Mesenchymal stem cell (in vitro differentiated cells and primary cell): ENCODE measurements around the gene DTNBP1.

Experiments used
- DNase-seq: peaks from one replicate; pipeline ENCODE4 v3.0.0-alpha.2; 2013
- H2AFZ ChIP-seq: one replicate; pipeline ENCODE4 v1.6.1; 2013; ENCODE audit warnings: low read depth, mild to moderate bottlenecking, control low read depth, inconsistent platforms, low read length, moderate library complexity
- H2AK5ac ChIP-seq: 2 replicates; pipeline ENCODE4 v1.6.1; 2013; ENCODE audit warnings: low read length, moderate library complexity, mild to moderate bottlenecking, inconsistent platforms; ENCODE audit not compliant: severe bottlenecking
- H2BK120ac ChIP-seq: one replicate; pipeline ENCODE4 v1.6.1; 2013; ENCODE audit warnings: low read depth, mild to moderate bottlenecking, inconsistent platforms, low read length, moderate library complexity
- H2BK12ac ChIP-seq, 2 experiments: one replicate each; pipeline ENCODE4 v1.6.1; 2013; ENCODE audit warnings: inconsistent platforms in 2 of 2, low read length in 2 of 2, mild to moderate bottlenecking in 2 of 2, moderate library complexity in 2 of 2, control low read depth in 1 of 2
- H2BK15ac ChIP-seq: one replicate; pipeline ENCODE4 v1.6.1; 2013; ENCODE audit warnings: mild to moderate bottlenecking, low read depth, inconsistent platforms; ENCODE audit not compliant: poor library complexity, severe bottlenecking
- H2BK5ac ChIP-seq: 2 replicates; pipeline ENCODE4 v1.6.1; 2013; ENCODE audit warnings: low read depth, mild to moderate bottlenecking, low read length, control low read depth, inconsistent platforms; ENCODE audit not compliant: poor library complexity, severe bottlenecking
- H3K14ac ChIP-seq, 2 experiments: one replicate each; pipeline ENCODE4 v1.6.1; 2013; ENCODE audit warnings: inconsistent platforms in 2 of 2, low read length in 2 of 2, control low read depth in 1 of 2, mild to moderate bottlenecking in 1 of 2, moderate library complexity in 1 of 2
- H3K18ac ChIP-seq, 2 experiments: one replicate each; pipeline ENCODE4 v1.6.1; 2013; ENCODE audit warnings: inconsistent platforms in 2 of 2, low read length in 2 of 2, control low read depth in 1 of 2, low read depth in 1 of 2, mild to moderate bottlenecking in 1 of 2
- H3K23ac ChIP-seq, 2 experiments: one replicate each; pipeline ENCODE4 v1.6.1; 2013; ENCODE audit warnings: inconsistent platforms in 2 of 2, low read length in 2 of 2, mild to moderate bottlenecking in 2 of 2, moderate library complexity in 2 of 2, control low read depth in 1 of 2
- H3K27ac ChIP-seq: 2 replicates; pipeline ENCODE4 v1.5.1; 2013; ENCODE audit warnings: mild to moderate bottlenecking, moderate library complexity, low read length, control low read depth, inconsistent platforms; ENCODE audit not compliant: poor library complexity, severe bottlenecking
- H3K27me3 ChIP-seq, 2 experiments: 2 replicates each; pipeline versions ENCODE4 v1.6.1 to v1.7.0; 2013; ENCODE audit warnings: low read length in 2 of 2, mild to moderate bottlenecking in 2 of 2, moderate library complexity in 2 of 2, control low read depth in 1 of 2, inconsistent platforms in 1 of 2; ENCODE audit not compliant: control insufficient read depth in 1 of 2, insufficient read depth in 1 of 2
- H3K36me3 ChIP-seq, 2 experiments: 2 replicates each; pipeline versions ENCODE4 v1.6.1 to v1.7.0; 2013; ENCODE audit warnings: low read length in 2 of 2, control low read depth in 1 of 2, inconsistent platforms in 1 of 2, low read depth in 1 of 2, mild to moderate bottlenecking in 1 of 2; ENCODE audit not compliant: insufficient read depth in 2 of 2, control insufficient read depth in 1 of 2
- H3K4ac ChIP-seq, 2 experiments: one replicate each; pipeline ENCODE4 v1.6.1; 2013; ENCODE audit warnings: inconsistent platforms in 2 of 2, low read length in 2 of 2, mild to moderate bottlenecking in 2 of 2, moderate library complexity in 2 of 2, control low read depth in 1 of 2, low read depth in 1 of 2
- H3K4me1 ChIP-seq: 2 replicates; pipeline ENCODE4 v1.6.1; 2013; ENCODE audit warnings: low read depth, low read length, control low read depth; ENCODE audit not compliant: control insufficient read depth, insufficient read depth
- H3K4me2 ChIP-seq: 2 replicates; pipeline ENCODE4 v1.6.1; 2013; ENCODE audit warnings: low read length, mild to moderate bottlenecking, inconsistent platforms; ENCODE audit not compliant: poor library complexity, severe bottlenecking
- H3K4me3 ChIP-seq, 2 experiments: 2 replicates each; pipeline versions ENCODE4 v1.5.1 to v1.7.0; 2013; ENCODE audit warnings: low read length in 2 of 2, mild to moderate bottlenecking in 2 of 2, control low read depth in 1 of 2, low read depth in 1 of 2; ENCODE audit not compliant: insufficient read depth in 1 of 2
- H3K79me1 ChIP-seq: replicated peaks from 2 replicates; pipeline ENCODE4 v1.6.1; 2013; ENCODE audit warnings: mild to moderate bottlenecking, control low read depth, low read length, inconsistent platforms; ENCODE audit not compliant: poor library complexity, severe bottlenecking
- H3K9ac ChIP-seq: 2 replicates; pipeline ENCODE4 v1.7.0; 2013; ENCODE audit warnings: mild to moderate bottlenecking, low read length, moderate library complexity
- H3K9me3 ChIP-seq: 2 replicates; pipeline ENCODE4 v1.7.0; 2013; ENCODE audit warnings: mild to moderate bottlenecking, low read length; ENCODE audit not compliant: control insufficient read depth
- H4K8ac ChIP-seq: one replicate; pipeline ENCODE4 v1.6.1; 2013; ENCODE audit warnings: inconsistent platforms, mild to moderate bottlenecking, low read length, moderate library complexity
- H4K91ac ChIP-seq: one replicate; pipeline ENCODE4 v1.6.1; 2013; ENCODE audit warnings: mild to moderate bottlenecking, low read length, inconsistent platforms
- WGBS: methylation state at CpG from one replicate; pipeline ENCODE4 v1.1.7; 2013; ENCODE audit warnings: mixed read lengths; 5-methylcytosine and 5-hydroxymethylcytosine counted together

Gene DTNBP1

GRCh38 chr6:15518878-15519277, 143.9 kb downstream of the DTNBP1 start:
- Histone ChIP-seq H2AK5ac (no peak overlapping the region), H3K23ac (no peak overlapping the region), H2AFZ (no peak overlapping the region), H2BK15ac (no peak overlapping the region), H3K9me3 (no peaks in the 10 kb centered on the region), H3K4ac (no peak overlapping the region), H4K91ac (peak overlapping the region; percentile 13), H3K27me3 (no peaks in the 10 kb centered on the region), H3K14ac (no peak overlapping the region), H3K9ac (no peak overlapping the region), H2BK12ac (no peak overlapping the region), H3K18ac (no peak overlapping the region), H3K4me3 (no peak overlapping the region), H3K79me1 (peaks cover 27% of the 10 kb centered on the region), H3K4me1 (peaks cover 28% of the 10 kb centered on the region), H2BK120ac (no peak overlapping the region), H3K36me3 (peaks cover 66 to 97% of the 10 kb centered on the region in 2 experiments), H2BK5ac (no peak overlapping the region), H4K8ac (no peak overlapping the region), H3K4me2 (no peak overlapping the region), H3K27ac (no peak overlapping the region)
- no peak for DNase-seq
- WGBS = 97% methylated on average over 10 of the region's 10 CpGs

- no peak overlapping the region for H2AFZ ChIP-seq
- WGBS = 97% methylated on average over 9 of the region's 9 CpGs
- H2BK120ac ChIP-seq = no peak overlapping the region
- H2BK5ac ChIP-seq = no peak overlapping the region
- H3K4me1 ChIP-seq = peaks cover 32% of the 10 kb centered on the region
- no peak overlapping the region for H3K9ac ChIP-seq
- H3K14ac ChIP-seq = no peak overlapping the region
- H2AK5ac ChIP-seq = no peak overlapping the region
- H3K23ac ChIP-seq = no peak overlapping the region
- H3K4me2 ChIP-seq = no peak overlapping the region
- H3K18ac ChIP-seq = no peak overlapping the region
- H3K27ac ChIP-seq = no peak overlapping the region
- no peak overlapping the region for H3K4ac ChIP-seq
- no peak overlapping the region for H4K91ac ChIP-seq
- H3K4me3 ChIP-seq = no peak overlapping the region
- H3K79me1 ChIP-seq = peaks cover 25% of the 10 kb centered on the region
- no peak overlapping the region for H2BK12ac ChIP-seq
- H4K8ac ChIP-seq = no peak overlapping the region
- no peaks in the 10 kb centered on the region for H3K9me3 ChIP-seq
- H3K36me3 ChIP-seq = peaks cover 67 to 97% of the 10 kb centered on the region in 2 experiments
- no peak overlapping the region for H2BK15ac ChIP-seq
- H3K27me3 ChIP-seq = no peaks in the 10 kb centered on the region
- DNase-seq = no peak
Observed at GRCh38 chr6:15518057-15518456, 144.8 kb downstream of the DTNBP1 start.

DNA sequence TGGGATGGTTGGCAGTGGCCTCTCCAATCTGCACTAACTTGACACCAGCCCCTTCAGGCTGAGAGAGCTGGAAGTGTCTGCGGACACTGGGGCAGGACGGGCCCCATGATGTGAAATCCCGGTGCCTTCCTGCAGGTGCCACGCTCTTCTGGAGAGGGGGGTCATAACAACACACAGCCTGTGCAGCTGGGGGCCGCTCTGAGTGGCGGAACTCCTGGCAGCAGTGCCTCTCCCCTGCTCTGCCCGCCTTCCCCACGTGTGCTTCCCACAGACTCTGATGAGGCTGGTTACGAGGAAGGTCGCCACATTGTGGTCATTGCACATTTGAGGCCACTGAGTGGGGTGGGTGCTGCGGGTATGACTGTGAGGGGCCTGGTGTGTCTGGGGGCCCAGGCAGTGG, 145.2 kb downstream of the DTNBP1 start:
- no peak overlapping the region for H2AFZ ChIP-seq
- H2BK15ac ChIP-seq = no peak overlapping the region

DNA sequence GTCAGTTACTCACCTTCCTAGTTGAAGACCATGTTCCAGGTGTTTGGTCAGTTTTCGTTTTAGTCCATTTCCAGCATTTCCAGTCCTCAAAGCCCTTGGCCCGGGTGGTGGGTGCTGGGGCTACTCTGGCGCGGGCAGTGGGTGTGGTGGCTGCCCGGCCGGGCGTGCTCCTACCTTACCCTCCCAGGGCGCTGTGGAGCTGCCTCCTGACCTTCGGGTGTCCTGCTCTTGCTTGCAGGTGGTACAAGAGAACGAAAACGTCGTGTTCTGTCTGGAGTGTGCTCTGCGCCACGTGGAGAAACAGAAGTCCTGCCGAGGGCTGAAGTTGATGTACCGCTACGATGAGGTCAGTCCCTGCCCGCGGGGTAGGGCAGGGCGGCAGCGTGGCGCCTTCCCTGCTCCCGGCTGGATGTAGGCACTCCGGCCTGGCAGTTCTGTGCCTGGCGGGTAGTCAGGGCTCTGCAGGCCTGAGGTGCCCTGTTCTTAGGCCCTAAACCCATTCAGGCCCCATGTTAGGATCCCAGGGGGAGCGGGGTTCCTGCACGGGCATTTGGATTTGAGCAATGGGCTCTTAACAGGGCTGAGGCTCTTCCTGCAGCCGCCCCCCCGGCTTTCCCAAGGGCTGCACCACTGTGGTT, 145.8 kb downstream of the DTNBP1 start:
- DNase-seq = no peak
- Histone ChIP-seq H2AFZ (no peak overlapping the region), H4K8ac (peak overlapping the region; percentile 55), H3K18ac (no peak overlapping the region), H4K91ac (peak overlapping the region; percentile 56), H3K4me1 (peaks cover 25% of the 10 kb centered on the region), H3K9ac (no peak overlapping the region), H3K36me3 (peaks cover 66 to 97% of the 10 kb centered on the region in 2 experiments), H2BK12ac (no peak overlapping the region), H3K4me2 (no peak overlapping the region), H3K4me3 (peak overlapping the region in 1 of 2 experiments; percentile 17), H3K79me1 (peaks cover 27% of the 10 kb centered on the region), H3K14ac (no peak overlapping the region), H2BK5ac (no peak overlapping the region), H3K4ac (no peak overlapping the region), H3K23ac (no peak overlapping the region), H2BK15ac (peak overlapping the region; percentile 0), H3K9me3 (no peaks in the 10 kb centered on the region), H3K27ac (no peak overlapping the region), H2BK120ac (no peak overlapping the region), H3K27me3 (no peaks in the 10 kb centered on the region), H2AK5ac (peak overlapping the region; percentile 46)
- 98% methylated on average over 29 of the region's 29 CpGs for WGBS

More for the DNA sequence above, 145.2 kb downstream of the DTNBP1 start:
- peaks cover 25% of the 10 kb centered on the region for H3K79me1 ChIP-seq
- no peak overlapping the region for H3K4me2 ChIP-seq
- H3K4me3 ChIP-seq = no peak overlapping the region
- H3K4me1 ChIP-seq = peaks cover 29% of the 10 kb centered on the region
- WGBS = 96% methylated on average over 11 of the region's 11 CpGs
- no peak overlapping the region for H4K91ac ChIP-seq
- H3K9ac ChIP-seq = no peak overlapping the region
- DNase-seq = no peak
- no peak overlapping the region for H3K27ac ChIP-seq
- no peak overlapping the region for H3K4ac ChIP-seq
- H4K8ac ChIP-seq = no peak overlapping the region
- no peak overlapping the region for H3K23ac ChIP-seq
- no peaks in the 10 kb centered on the region for H3K9me3 ChIP-seq
- no peak overlapping the region for H2AK5ac ChIP-seq
- no peaks in the 10 kb centered on the region for H3K27me3 ChIP-seq
- no peak overlapping the region for H2BK5ac ChIP-seq
- no peak overlapping the region for H2BK12ac ChIP-seq
- no peak overlapping the region for H3K18ac ChIP-seq
- H3K36me3 ChIP-seq = peaks cover 67 to 97% of the 10 kb centered on the region in 2 experiments
- no peak overlapping the region for H2BK120ac ChIP-seq
- no peak overlapping the region for H3K14ac ChIP-seq
